Nephron progenitor cell (in vitro differentiated cells): ENCODE data around the gene ABLIM1.

ENCODE experiments used
- DNase-seq: peaks from one replicate; pipeline ENCODE4 v3.0.0; 2021
- H3K27ac Mint-ChIP-seq: 2 replicates; pipeline ENCODE4 v1.8.0; 2021; ENCODE audit warnings: mild to moderate bottlenecking, moderate library complexity, mixed read lengths
- H3K27me3 Mint-ChIP-seq: 2 replicates; pipeline ENCODE4 v1.8.0; 2021; ENCODE audit warnings: mild to moderate bottlenecking, low read depth, mixed read lengths; ENCODE audit not compliant: poor library complexity
- H3K36me3 Mint-ChIP-seq: 2 replicates; pipeline ENCODE4 v1.8.0; 2021; ENCODE audit warnings: low read depth, mixed read lengths
- H3K4me1 Mint-ChIP-seq: 2 replicates; pipeline ENCODE4 v1.8.0; 2021; ENCODE audit warnings: mixed read lengths
- H3K4me3 Mint-ChIP-seq: 2 replicates; pipeline ENCODE4 v1.8.0; 2021; ENCODE audit warnings: mild to moderate bottlenecking, moderate library complexity, mixed read lengths
- H3K9me3 Mint-ChIP-seq: 2 replicates; pipeline ENCODE4 v1.8.0; 2021; ENCODE audit warnings: mild to moderate bottlenecking, moderate library complexity, mixed read lengths
- CTCF ChIP-seq: fragments of 200-600 bp; sonication (generic); IDR thresholded peaks from 2 replicates; pipeline ENCODE4 v1.5.0; 2021; ENCODE audit warnings: antibody characterized with exemption

Gene ABLIM1

GRCh38 chr10:114687459-114687858, 29.4 kb upstream of the ABLIM1 start:
- H3K27ac Mint-ChIP-seq, result no peak overlapping the region
- peaks cover 26% of the 10 kb centered on the region for H3K4me1 Mint-ChIP-seq
- peaks cover 13% of the 10 kb centered on the region for H3K27me3 Mint-ChIP-seq
- H3K9me3 Mint-ChIP-seq, result no peaks in the 10 kb centered on the region
- no peak for TF ChIP-seq CTCF
- DNase-seq, result no peak
- H3K4me3 Mint-ChIP-seq, result no peak overlapping the region
- no peaks in the 10 kb centered on the region for H3K36me3 Mint-ChIP-seq

- Mint-ChIP-seq H3K27me3 (peaks cover 17% of the 10 kb centered on the region), H3K36me3 (no peaks in the 10 kb centered on the region), H3K4me3 (no peak overlapping the region), H3K27ac (no peak overlapping the region), H3K4me1 (peaks cover 34% of the 10 kb centered on the region), H3K9me3 (no peaks in the 10 kb centered on the region)
- TF ChIP-seq CTCF, result no peak
- no peak for DNase-seq
Observed at GRCh38 chr10:114686013-114686412, 27.9 kb upstream of the ABLIM1 start.

GRCh38 chr10:114685456-114685855, 27.4 kb upstream of the ABLIM1 start:
- TF ChIP-seq CTCF, result no peak
- H3K27ac Mint-ChIP-seq, result no peak overlapping the region
- H3K9me3 Mint-ChIP-seq, result no peaks in the 10 kb centered on the region
- DNase-seq, result no peak
- peaks cover 17% of the 10 kb centered on the region for H3K27me3 Mint-ChIP-seq
- no peaks in the 10 kb centered on the region for H3K36me3 Mint-ChIP-seq
- H3K4me1 Mint-ChIP-seq, result peaks cover 34% of the 10 kb centered on the region
- no peak overlapping the region for H3K4me3 Mint-ChIP-seq

GRCh38 chr10:114684822-114685209, 26.7 kb upstream of the ABLIM1 start:
- no peak overlapping the region for H3K27ac Mint-ChIP-seq
- H3K4me3 Mint-ChIP-seq, result no peak overlapping the region
- H3K9me3 Mint-ChIP-seq, result no peaks in the 10 kb centered on the region
- no peak for TF ChIP-seq CTCF
- no peaks in the 10 kb centered on the region for H3K36me3 Mint-ChIP-seq
- H3K4me1 Mint-ChIP-seq, result peaks cover 34% of the 10 kb centered on the region
- peaks cover 14% of the 10 kb centered on the region for H3K27me3 Mint-ChIP-seq
- DNase-seq, result no peak

GRCh38 chr10:114684084-114684821, 26.2 kb upstream of the ABLIM1 start:
- Mint-ChIP-seq H3K27ac (no peak overlapping the region), H3K36me3 (no peaks in the 10 kb centered on the region), H3K4me3 (no peak overlapping the region), H3K27me3 (peaks cover 13% of the 10 kb centered on the region), H3K9me3 (no peaks in the 10 kb centered on the region), H3K4me1 (peaks cover 34% of the 10 kb centered on the region)
- TF ChIP-seq CTCF, result no peak
- DNase-seq, result no peak

- no peak for DNase-seq
- H3K27ac Mint-ChIP-seq, result no peak overlapping the region
- peaks cover 34% of the 10 kb centered on the region for H3K4me1 Mint-ChIP-seq
- no peak for TF ChIP-seq CTCF
- H3K4me3 Mint-ChIP-seq, result no peak overlapping the region
- peaks cover 13% of the 10 kb centered on the region for H3K27me3 Mint-ChIP-seq
- no peaks in the 10 kb centered on the region for H3K9me3 Mint-ChIP-seq
- no peaks in the 10 kb centered on the region for H3K36me3 Mint-ChIP-seq
Observed at GRCh38 chr10:114683593-114683992, 25.5 kb upstream of the ABLIM1 start.
